Glutamatergic neuron (in vitro differentiated cells): ENCODE data around the gene FOXP3. TPM values are rescaled to one million over a fixed set of nuclear protein-coding genes. Genes with fewer than 3 reads are reported as not detected.

ENCODE experiments used
- DNase-seq: peaks from one replicate; pipeline ENCODE4 v3.0.0; 2022
- H3K27ac Mint-ChIP-seq: one replicate; pipeline ENCODE4 v1.8.0; 2020; ENCODE audit warnings: mild to moderate bottlenecking, mixed read lengths, inconsistent platforms; ENCODE audit not compliant: unreplicated experiment
- H3K27me3 Mint-ChIP-seq: one replicate; pipeline ENCODE4 v1.8.0; 2020; ENCODE audit warnings: mild to moderate bottlenecking, moderate library complexity, mixed read lengths, inconsistent platforms; ENCODE audit not compliant: unreplicated experiment
- H3K36me3 Mint-ChIP-seq: one replicate; pipeline ENCODE4 v1.8.0; 2020; ENCODE audit warnings: mild to moderate bottlenecking, mixed read lengths, inconsistent platforms; ENCODE audit not compliant: unreplicated experiment
- H3K4me1 Mint-ChIP-seq: one replicate; pipeline ENCODE4 v1.8.0; 2020; ENCODE audit warnings: mild to moderate bottlenecking, low read depth, mixed read lengths, inconsistent platforms; ENCODE audit not compliant: unreplicated experiment
- H3K4me3 Mint-ChIP-seq: one replicate; pipeline ENCODE4 v1.8.0; 2020; ENCODE audit warnings: mild to moderate bottlenecking, mixed read lengths, inconsistent platforms; ENCODE audit not compliant: unreplicated experiment
- H3K9me3 Mint-ChIP-seq: one replicate; pipeline ENCODE4 v1.8.0; 2020; ENCODE audit warnings: mild to moderate bottlenecking, moderate library complexity, mixed read lengths, inconsistent platforms; ENCODE audit not compliant: unreplicated experiment
- total RNA-seq: library from RNA; stranded (reverse); fragmentation: NEBNext Ultra II Directional; extraction: Animal tissue kit (Norgen Biotek cat#: 25700); gene quantifications from one replicate; pipeline ENCODE4 v1.2.1, GENCODE V29; 2021; ENCODE audit not compliant: unreplicated experiment
- TF ChIP-seq, protein P1 (sequence below): fragments of 200-600 bp; sonication (generic); IDR thresholded peaks from one replicate; pipeline ENCODE4 v1.5.0; 2021; ENCODE audit not compliant: partially characterized antibody, unreplicated experiment

The FOXP3 gene
- total RNA-seq, 1 donor from 2014 or later: 0.78 TPM

DNA sequence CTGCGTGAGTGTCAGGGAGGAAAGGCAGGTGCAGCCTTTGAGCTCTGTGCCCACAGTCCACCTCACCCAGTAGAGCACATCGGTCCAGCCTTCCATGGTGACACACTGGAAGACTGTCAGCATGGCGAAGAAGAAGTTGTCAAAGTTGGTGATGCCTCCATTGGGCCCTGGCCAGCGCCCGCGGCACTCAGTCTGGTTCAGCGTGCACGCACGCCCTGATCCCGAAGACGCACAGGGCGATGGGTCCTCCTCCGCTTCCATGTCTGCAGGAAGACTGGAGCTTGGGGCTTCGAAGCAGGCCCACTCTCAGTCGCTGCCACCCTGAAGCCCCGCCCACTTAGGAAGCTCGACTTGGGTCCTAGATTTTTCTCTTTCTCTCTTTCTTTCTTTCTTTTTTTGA is 36.3 kb downstream of the FOXP3 start:
- no peak for DNase-seq
- H3K27ac Mint-ChIP-seq: no peak overlapping the region
- H3K4me1 Mint-ChIP-seq: no peaks in the 10 kb centered on the region
- no peaks in the 10 kb centered on the region for H3K27me3 Mint-ChIP-seq
- H3K9me3 Mint-ChIP-seq: peaks cover 7% of the 10 kb centered on the region
- TF ChIP-seq, protein P1, sequence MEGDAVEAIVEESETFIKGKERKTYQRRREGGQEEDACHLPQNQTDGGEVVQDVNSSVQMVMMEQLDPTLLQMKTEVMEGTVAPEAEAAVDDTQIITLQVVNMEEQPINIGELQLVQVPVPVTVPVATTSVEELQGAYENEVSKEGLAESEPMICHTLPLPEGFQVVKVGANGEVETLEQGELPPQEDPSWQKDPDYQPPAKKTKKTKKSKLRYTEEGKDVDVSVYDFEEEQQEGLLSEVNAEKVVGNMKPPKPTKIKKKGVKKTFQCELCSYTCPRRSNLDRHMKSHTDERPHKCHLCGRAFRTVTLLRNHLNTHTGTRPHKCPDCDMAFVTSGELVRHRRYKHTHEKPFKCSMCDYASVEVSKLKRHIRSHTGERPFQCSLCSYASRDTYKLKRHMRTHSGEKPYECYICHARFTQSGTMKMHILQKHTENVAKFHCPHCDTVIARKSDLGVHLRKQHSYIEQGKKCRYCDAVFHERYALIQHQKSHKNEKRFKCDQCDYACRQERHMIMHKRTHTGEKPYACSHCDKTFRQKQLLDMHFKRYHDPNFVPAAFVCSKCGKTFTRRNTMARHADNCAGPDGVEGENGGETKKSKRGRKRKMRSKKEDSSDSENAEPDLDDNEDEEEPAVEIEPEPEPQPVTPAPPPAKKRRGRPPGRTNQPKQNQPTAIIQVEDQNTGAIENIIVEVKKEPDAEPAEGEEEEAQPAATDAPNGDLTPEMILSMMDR: no peak
- H3K4me3 Mint-ChIP-seq: no peak overlapping the region
- H3K36me3 Mint-ChIP-seq: no peaks in the 10 kb centered on the region

DNA sequence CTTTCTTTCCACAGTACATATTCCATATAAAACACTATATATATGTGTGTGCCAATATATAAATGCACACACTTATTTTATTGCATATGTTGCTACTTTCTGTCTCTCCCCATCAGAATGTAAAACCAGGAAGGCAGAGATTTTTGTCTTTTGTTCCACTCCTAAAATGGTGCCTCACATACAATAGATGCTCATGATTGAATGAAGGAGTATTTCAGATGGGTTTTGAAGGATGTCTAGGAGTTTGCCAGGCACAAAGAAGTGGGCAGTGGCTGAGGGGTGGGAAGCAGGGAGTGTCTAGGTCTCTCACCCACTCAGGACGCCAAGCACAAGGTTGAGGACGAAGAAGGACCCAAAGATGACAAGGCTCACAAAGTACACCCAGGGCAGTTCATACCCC is 36.8 kb downstream of the FOXP3 start:
- H3K36me3 Mint-ChIP-seq: no peaks in the 10 kb centered on the region
- no peak for DNase-seq
- no peak overlapping the region for H3K27ac Mint-ChIP-seq
- H3K27me3 Mint-ChIP-seq: no peaks in the 10 kb centered on the region
- TF ChIP-seq, protein P1: no peak
- no peak overlapping the region for H3K4me3 Mint-ChIP-seq
- peaks cover 7% of the 10 kb centered on the region for H3K9me3 Mint-ChIP-seq
- H3K4me1 Mint-ChIP-seq: no peaks in the 10 kb centered on the region

DNA sequence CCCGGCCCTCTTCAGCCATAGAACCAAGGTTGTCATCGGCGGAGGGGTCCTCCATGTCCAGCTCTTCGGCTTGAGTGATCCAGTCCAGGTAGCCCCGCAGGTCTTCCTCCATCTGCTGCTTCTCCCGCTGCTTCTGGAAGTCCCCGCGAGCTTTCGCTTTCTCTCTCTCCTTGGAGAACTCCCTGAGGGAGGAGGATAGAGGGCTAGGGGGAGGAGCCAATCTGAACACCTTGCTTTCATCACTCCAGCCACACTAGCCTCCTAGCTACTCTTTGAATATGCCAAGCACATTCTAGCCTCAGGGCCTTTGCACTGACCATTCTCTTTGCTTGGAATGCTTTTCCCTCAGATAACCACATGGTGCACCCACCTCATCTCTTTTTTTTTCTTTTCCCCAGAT is 37.6 kb downstream of the FOXP3 start:
- TF ChIP-seq, protein P1: no peak
- Mint-ChIP-seq H3K36me3 (no peaks in the 10 kb centered on the region), H3K27ac (no peak overlapping the region), H3K4me3 (no peak overlapping the region), H3K9me3 (peaks cover 7% of the 10 kb centered on the region), H3K27me3 (no peaks in the 10 kb centered on the region), H3K4me1 (no peaks in the 10 kb centered on the region)
- no peak for DNase-seq

DNA sequence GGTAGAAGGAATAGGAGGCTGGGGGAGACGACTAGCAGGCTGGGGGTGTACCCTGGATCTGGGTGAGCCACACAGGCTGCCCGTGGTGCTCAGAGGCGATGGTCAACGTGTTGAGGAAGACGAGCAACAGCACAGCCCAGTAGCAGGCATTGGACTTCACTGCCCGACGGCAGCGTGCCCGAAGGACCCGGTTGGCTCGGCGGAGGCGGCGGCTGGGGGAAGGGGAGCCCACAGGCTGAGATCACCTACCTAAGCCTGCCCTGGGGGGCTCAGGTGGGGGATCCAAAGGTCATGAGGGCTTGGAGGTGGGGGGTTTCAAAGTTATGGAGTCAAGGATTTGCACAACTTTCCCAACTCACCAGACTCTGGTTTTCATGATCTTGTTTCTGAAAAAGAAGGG is 38.7 kb downstream of the FOXP3 start:
- TF ChIP-seq, protein P1: no peak
- Mint-ChIP-seq H3K27ac (no peak overlapping the region), H3K27me3 (peaks cover 3% of the 10 kb centered on the region), H3K4me1 (no peaks in the 10 kb centered on the region), H3K4me3 (no peak overlapping the region), H3K9me3 (peaks cover 5% of the 10 kb centered on the region), H3K36me3 (no peaks in the 10 kb centered on the region)
- no peak for DNase-seq

DNA sequence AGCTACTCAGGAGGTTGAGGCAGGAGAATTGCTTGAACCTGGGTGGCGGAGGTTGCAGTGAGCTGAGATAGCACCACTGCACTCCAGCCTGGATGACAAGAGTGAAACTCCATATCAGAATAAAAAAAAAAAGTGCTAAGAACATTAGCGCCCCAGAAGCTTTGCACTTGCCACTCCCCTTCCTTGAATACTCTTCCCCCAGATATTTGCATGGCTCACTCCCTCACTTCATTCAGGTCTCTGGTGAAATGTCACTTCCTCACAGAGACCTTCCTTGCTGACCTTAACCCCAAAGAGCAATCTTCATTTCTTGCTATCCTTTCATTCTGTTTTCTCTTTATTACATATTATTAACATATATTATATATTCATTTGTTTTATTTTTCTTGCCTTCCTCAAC is 42.6 kb downstream of the FOXP3 start:
- TF ChIP-seq, protein P1: no peak
- no peaks in the 10 kb centered on the region for H3K4me1 Mint-ChIP-seq
- peaks cover 3% of the 10 kb centered on the region for H3K27me3 Mint-ChIP-seq
- H3K27ac Mint-ChIP-seq: peak overlapping the region; percentile 26
- DNase-seq: no peak
- no peak overlapping the region for H3K4me3 Mint-ChIP-seq
- H3K36me3 Mint-ChIP-seq: no peaks in the 10 kb centered on the region
- peaks cover 4% of the 10 kb centered on the region for H3K9me3 Mint-ChIP-seq
